GM19324 (cell line): ENCODE results near the gene ROBO1.
"Not testable (repeated sequence)": the region's sequence is repeated elsewhere in the genome, so short reads cannot be mapped to it uniquely, and the experiment has no call there.

Experiments used
- ATAC-seq: cut with Tn5 transposase; IDR thresholded peaks from one replicate; pipeline ENCODE4 v1.9.1; 2021; ENCODE audit warnings: mild to moderate bottlenecking, moderate library complexity; ENCODE audit not compliant: unreplicated experiment, low FRiP score

The ROBO1 gene

GRCh38 chr3:79767905-79768267 is at the start of gene ROBO1:
ROBO1 (minus strand) TSS chr3:79767998.
- ATAC-seq: no peak

GRCh38 chr3:79817224-79817623 is 49.4 kb upstream of the ROBO1 start:
- no peak for ATAC-seq

- ATAC-seq: no peak
These were observed 47.7 kb upstream of the ROBO1 start for GRCh38 chr3:79815478-79815877.

GRCh38 chr3:79810581-79810980 is 42.8 kb upstream of the ROBO1 start:
- no peak for ATAC-seq

- no peak for ATAC-seq
These were observed 42.3 kb upstream of the ROBO1 start for GRCh38 chr3:79810092-79810491.

- no peak for ATAC-seq
These were observed 41.3 kb upstream of the ROBO1 start for GRCh38 chr3:79809106-79809505.

- no peak for ATAC-seq
These were observed 40.7 kb upstream of the ROBO1 start for GRCh38 chr3:79808515-79808914.

GRCh38 chr3:79790177-79790576 is 22.4 kb upstream of the ROBO1 start:
- not testable (repeated sequence) for ATAC-seq

GRCh38 chr3:79773291-79773690 is 5.5 kb upstream of the ROBO1 start:
- ATAC-seq: no peak

- no peak for ATAC-seq
These were observed 1.4 kb upstream of the ROBO1 start for GRCh38 chr3:79769229-79769628.

GRCh38 chr3:79767194-79767904 is 449 bp downstream of the ROBO1 start:
- ATAC-seq: no peak

- no peak for ATAC-seq
These were observed 1.2 kb downstream of the ROBO1 start for GRCh38 chr3:79766496-79767193.

- ATAC-seq: no peak
These were observed 1.9 kb downstream of the ROBO1 start for GRCh38 chr3:79765911-79766310.

GRCh38 chr3:79761441-79761840 is 6.4 kb downstream of the ROBO1 start:
- no peak for ATAC-seq

- no peak for ATAC-seq
These were observed 16.1 kb downstream of the ROBO1 start for GRCh38 chr3:79751703-79752102.

GRCh38 chr3:79737530-79737929 is 30.3 kb downstream of the ROBO1 start:
- ATAC-seq: no peak

- ATAC-seq: no peak
These were observed 38.7 kb downstream of the ROBO1 start for GRCh38 chr3:79729096-79729495.

GRCh38 chr3:79726786-79727185 is 41.0 kb downstream of the ROBO1 start:
- no peak for ATAC-seq

- no peak for ATAC-seq
These were observed 43.6 kb downstream of the ROBO1 start for GRCh38 chr3:79724206-79724605.

GRCh38 chr3:79690072-79690471 is 77.7 kb downstream of the ROBO1 start:
- no peak for ATAC-seq

GRCh38 chr3:79685108-79685507 is 82.7 kb downstream of the ROBO1 start:
- no peak for ATAC-seq

GRCh38 chr3:79684041-79684440 is 83.8 kb downstream of the ROBO1 start:
- ATAC-seq: no peak
